Fibroblast of pulmonary artery (primary cell): ENCODE measurements around the gene ESCO1.

Source experiments
- DNase-seq: peaks from one replicate; pipeline ENCODE4 v3.0.0-alpha.2; 2010; ENCODE audit warnings: low read depth
- H3K4me3 ChIP-seq: replicated peaks from 2 replicates; pipeline ENCODE4 v1.5.1; 2011; ENCODE audit warnings: low read depth, mild to moderate bottlenecking, control low read depth, low read length, moderate library complexity
- CTCF ChIP-seq: IDR thresholded peaks from 2 replicates; pipeline ENCODE4 v1.5.1; 2011; ENCODE audit warnings: mild to moderate bottlenecking, control low read depth, low read length, inconsistent platforms; ENCODE audit errors: missing control alignments

The ESCO1 gene

GRCh38 chr18:21526463-21526862, 74.0 kb downstream of the ESCO1 start:
- no peak for DNase-seq
- TF ChIP-seq CTCF: no peak
- H3K4me3 ChIP-seq: no peak overlapping the region

GRCh38 chr18:21525916-21526315, 74.6 kb downstream of the ESCO1 start:
- TF ChIP-seq CTCF: no peak
- no peak overlapping the region for H3K4me3 ChIP-seq
- no peak for DNase-seq

- no peak for TF ChIP-seq CTCF
- DNase-seq: no peak
- no peak overlapping the region for H3K4me3 ChIP-seq
These were observed 78.0 kb downstream of the ESCO1 start for GRCh38 chr18:21522530-21522929.

- DNase-seq: no peak
- TF ChIP-seq CTCF: no peak
- H3K4me3 ChIP-seq: no peak overlapping the region
These were observed 86.8 kb downstream of the ESCO1 start for GRCh38 chr18:21513741-21514140.

GRCh38 chr18:21513292-21513691, 87.2 kb downstream of the ESCO1 start:
- TF ChIP-seq CTCF: no peak
- peak; percentile 19 for DNase-seq
- no peak overlapping the region for H3K4me3 ChIP-seq

GRCh38 chr18:21509062-21509461, 91.4 kb downstream of the ESCO1 start:
- TF ChIP-seq CTCF: no peak
- H3K4me3 ChIP-seq: no peak overlapping the region
- no peak for DNase-seq

- no peak overlapping the region for H3K4me3 ChIP-seq
- no peak for TF ChIP-seq CTCF
- DNase-seq: no peak
These were observed 92.4 kb downstream of the ESCO1 start for GRCh38 chr18:21507913-21508701.
